Hematopoietic multipotent progenitor cell (in vitro differentiated cells): ENCODE data around the gene G0S2. TPM values are rescaled to one million over a fixed set of nuclear protein-coding genes. Genes with fewer than 3 reads are reported as not detected.
"Not testable (repeated sequence)": the region's sequence is repeated elsewhere in the genome, so short reads cannot be mapped to it uniquely, and the experiment has no call there.

ENCODE experiments used
- DNase-seq, 3 donors: peaks; one replicate each; pipeline ENCODE4 v3.0.0-alpha.2; 2011 to 2015; ENCODE audit warnings: low read depth in 2 of 3, low spot score in 2 of 3
- total RNA-seq: library from RNA; depleted of rRNA; stranded (reverse); fragments of >200 nt; gene quantifications from one replicate; pipeline ENCODE4 v1.2.3, GENCODE V29; 2012

G0S2 gene
- total RNA-seq, 1 donor, result 5.1 TPM

GRCh38 chr1:209673631-209674417 is 1.4 kb upstream of the G0S2 start:
- DNase-seq, result no peak

GRCh38 chr1:209675565-209676154 is 448 bp downstream of the G0S2 start:
- DNase-seq, result no peak

GRCh38 chr1:209678981-209679539 is 3.8 kb downstream of the G0S2 start:
- no peak for DNase-seq

- DNase-seq, result no peak
These were observed 10.6 kb downstream of the G0S2 start for GRCh38 chr1:209685821-209686220.

- DNase-seq, result no peak
These were observed 11.1 kb downstream of the G0S2 start for GRCh38 chr1:209686322-209686721.

- no peak for DNase-seq
These were observed 13.6 kb downstream of the G0S2 start for GRCh38 chr1:209688746-209689234.

GRCh38 chr1:209689477-209689876 is 14.3 kb downstream of the G0S2 start:
- DNase-seq, result no peak

- no peak for DNase-seq
These were observed 16.0 kb downstream of the G0S2 start for GRCh38 chr1:209691237-209691636.

- DNase-seq, result no peak
These were observed 17.1 kb downstream of the G0S2 start for GRCh38 chr1:209692296-209692695.

- DNase-seq, result peak; percentile 36 to 85 (median 59)
These were observed 17.7 kb downstream of the G0S2 start for GRCh38 chr1:209692745-209693504.

- DNase-seq, result no peak
These were observed 21.5 kb downstream of the G0S2 start for GRCh38 chr1:209696673-209697072.

GRCh38 chr1:209697126-209697525 is 21.9 kb downstream of the G0S2 start:
- DNase-seq, result no peak

- not testable (repeated sequence) for DNase-seq
These were observed 25.5 kb downstream of the G0S2 start for GRCh38 chr1:209700686-209701085.

GRCh38 chr1:209702832-209703231 is 27.6 kb downstream of the G0S2 start:
- no peak for DNase-seq

- no peak for DNase-seq
These were observed 28.8 kb downstream of the G0S2 start for GRCh38 chr1:209703834-209704504.

- no peak for DNase-seq
These were observed 29.4 kb downstream of the G0S2 start, which contains the start of gene HSD11B1 for GRCh38 chr1:209704584-209704983. TSS of gene HSD11B1 (plus strand) at chr1:209704846. CDS start at chr1:209704943, 97 bp downstream.

GRCh38 chr1:209705033-209705598 is 29.9 kb downstream of the G0S2 start:
- DNase-seq, result no peak

- DNase-seq, result no peak
These were observed 31.4 kb downstream of the G0S2 start for GRCh38 chr1:209706622-209707021.

GRCh38 chr1:209707308-209707707 is 32.1 kb downstream of the G0S2 start:
- no peak for DNase-seq

- DNase-seq, result no peak
These were observed 33.1 kb downstream of the G0S2 start for GRCh38 chr1:209708297-209708696.
